ENCODE data around the gene PVALEF. TPM values are rescaled to one million over a fixed set of nuclear protein-coding genes. Genes with fewer than 3 reads are reported as not detected.

The PVALEF gene
- 0.31 TPM in 1 of 2 replicates, not detected in the other for total RNA-seq
- long read RNA-seq: 0 reads

DNA sequence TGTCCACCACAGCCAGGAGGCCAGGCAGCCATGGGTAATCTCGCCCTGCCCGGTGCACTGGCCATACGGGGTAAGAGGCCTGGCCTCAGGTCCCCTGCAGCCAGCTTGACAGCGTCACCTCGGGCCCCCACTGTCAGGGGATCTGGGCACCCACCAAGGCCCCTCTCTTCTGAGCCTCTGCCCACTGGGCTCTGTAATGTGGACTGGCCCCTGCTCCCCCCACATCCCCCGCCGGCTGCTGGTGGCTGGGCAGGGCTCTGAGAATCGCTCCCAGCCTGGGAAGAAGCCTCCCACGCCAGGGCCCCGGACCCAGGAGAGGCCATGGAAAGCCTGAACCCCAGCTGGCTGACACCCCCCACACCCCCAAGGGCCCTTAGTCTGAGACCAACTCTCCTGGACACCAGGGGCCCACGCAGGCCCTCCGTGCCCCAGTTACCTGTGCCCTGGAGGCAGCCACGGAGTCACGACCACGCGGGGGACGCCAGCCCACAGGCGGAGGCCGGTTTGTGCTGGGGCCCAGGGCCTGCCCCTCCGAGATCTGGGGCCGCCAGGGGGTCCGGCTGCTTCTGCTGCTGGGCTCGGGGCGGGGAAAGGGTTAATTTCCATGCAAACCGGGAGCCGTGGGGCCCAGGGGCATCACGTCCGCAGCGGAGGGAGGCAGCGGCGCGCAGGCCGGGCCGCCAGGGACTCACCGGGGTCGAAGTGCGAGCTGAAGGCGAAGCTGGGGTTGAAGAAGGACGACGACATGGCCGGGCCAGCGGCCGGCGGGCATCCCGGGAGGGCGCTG lies at the start of gene PVALEF:
Gene PVALEF, plus strand, starts transcription at position 262 of the 787 bp plus-strand sequence. CDS start 15,720 bp downstream, outside the sequence.
- H3K4me3 Mint-ChIP-seq (ENCODE audit: low read depth): peak within 1 kb of the TSS; percentile 70
- peak; percentile 21 for TF ChIP-seq CTCF (IDR thresholded peaks at IDR 0.05; ENCODE audit: unreplicated experiment)
- H3K27ac Mint-ChIP-seq: peak within 1 kb of the TSS; percentile 37
- H3K4me1 Mint-ChIP-seq (ENCODE audit: low read depth): peaks cover 3% of the 10 kb centered on the region
- no peaks in the 10 kb centered on the region for H3K9me3 Mint-ChIP-seq (ENCODE audit: low read depth)
- no peaks in the 10 kb centered on the region for H3K36me3 Mint-ChIP-seq (ENCODE audit: insufficient read depth)
- no peaks in the 10 kb centered on the region for H3K27me3 Mint-ChIP-seq
- peak; percentile 48 for DNase-seq (ENCODE audit: low spot score, unreplicated experiment)

- H3K36me3 Mint-ChIP-seq (ENCODE audit: insufficient read depth): peaks cover 1% of the 10 kb centered on the region
- TF ChIP-seq CTCF (IDR thresholded peaks at IDR 0.05; ENCODE audit: unreplicated experiment): no peak
- DNase-seq (ENCODE audit: low spot score, unreplicated experiment): no peak
- peaks cover 1% of the 10 kb centered on the region for H3K4me1 Mint-ChIP-seq (ENCODE audit: low read depth)
- no peak overlapping the region for H3K4me3 Mint-ChIP-seq (ENCODE audit: low read depth)
- no peaks in the 10 kb centered on the region for H3K9me3 Mint-ChIP-seq (ENCODE audit: low read depth)
- H3K27me3 Mint-ChIP-seq: peaks cover 2% of the 10 kb centered on the region
- no peak overlapping the region for H3K27ac Mint-ChIP-seq
These were observed 49.4 kb upstream of the PVALEF start for GRCh38 chr17:81115749-81116464.

DNA sequence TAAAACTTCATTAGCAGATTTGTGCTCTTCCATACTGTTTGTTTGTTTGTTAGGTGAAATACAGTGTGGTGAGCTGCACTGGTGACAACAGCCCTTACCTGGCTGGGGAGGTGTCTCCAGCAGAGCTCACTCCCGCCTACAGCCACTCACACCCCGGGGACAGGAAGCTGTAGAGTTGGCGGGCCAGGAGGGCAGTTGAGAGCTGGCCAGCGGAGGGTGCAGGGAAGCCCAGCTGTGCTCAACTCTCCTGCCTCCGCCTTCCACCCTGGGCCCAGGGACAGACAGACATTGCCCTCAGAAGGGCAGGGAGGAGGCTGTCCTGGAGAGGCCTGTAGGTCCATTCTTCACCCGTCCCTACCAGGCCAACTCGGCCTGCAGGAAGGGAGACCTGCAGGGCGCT lies 48.6 kb upstream of the PVALEF start:
- Mint-ChIP-seq H3K9me3 (ENCODE audit: low read depth) (no peaks in the 10 kb centered on the region), H3K4me1 (ENCODE audit: low read depth) (peaks cover 1% of the 10 kb centered on the region), H3K36me3 (ENCODE audit: insufficient read depth) (peaks cover 1% of the 10 kb centered on the region), H3K4me3 (ENCODE audit: low read depth) (no peak overlapping the region), H3K27ac (no peak overlapping the region), H3K27me3 (peaks cover 2% of the 10 kb centered on the region)
- no peak for TF ChIP-seq CTCF (IDR thresholded peaks at IDR 0.05; ENCODE audit: unreplicated experiment)
- DNase-seq (ENCODE audit: low spot score, unreplicated experiment): no peak

DNA sequence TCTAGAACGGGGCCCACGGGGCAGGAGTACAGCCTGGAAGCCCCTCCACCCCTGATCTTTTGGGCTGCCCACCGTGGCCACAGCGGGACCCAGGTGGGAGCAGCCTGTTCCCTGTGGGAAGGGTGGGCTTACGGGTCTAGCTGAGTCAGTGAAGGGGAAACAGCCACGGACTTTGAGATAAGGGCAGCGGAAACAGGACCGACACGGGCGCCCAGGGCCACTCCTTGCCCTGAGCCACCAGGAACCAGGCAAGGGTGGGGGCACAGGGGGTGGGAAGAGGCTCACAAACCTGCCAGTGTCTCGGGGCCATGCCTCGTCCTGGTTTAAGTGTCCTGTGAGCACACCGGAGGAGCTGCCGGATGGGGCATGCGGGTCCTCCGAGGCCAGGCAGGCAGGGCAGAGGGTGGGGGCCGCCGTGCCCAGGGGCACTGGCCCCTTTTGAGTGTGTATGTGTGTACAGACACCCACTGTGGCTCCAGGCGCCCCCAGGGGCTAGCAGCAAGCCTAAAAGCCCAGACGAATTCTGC lies 47.6 kb upstream of the PVALEF start:
- no peak overlapping the region for H3K4me3 Mint-ChIP-seq (ENCODE audit: low read depth)
- no peaks in the 10 kb centered on the region for H3K9me3 Mint-ChIP-seq (ENCODE audit: low read depth)
- peaks cover 1% of the 10 kb centered on the region for H3K4me1 Mint-ChIP-seq (ENCODE audit: low read depth)
- peaks cover 2% of the 10 kb centered on the region for H3K27me3 Mint-ChIP-seq
- no peak for DNase-seq (ENCODE audit: low spot score, unreplicated experiment)
- no peak for TF ChIP-seq CTCF (IDR thresholded peaks at IDR 0.05; ENCODE audit: unreplicated experiment)
- H3K36me3 Mint-ChIP-seq (ENCODE audit: insufficient read depth): peaks cover 1% of the 10 kb centered on the region
- H3K27ac Mint-ChIP-seq: no peak overlapping the region
